HTR-8/SVneo (cell line): ENCODE data around the gene TBL1X.
"Not testable (repeated sequence)": the region's sequence is repeated elsewhere in the genome, so short reads cannot be mapped to it uniquely, and the experiment has no call there.

Source experiments
- DNase-seq: peaks from one replicate; pipeline ENCODE4 v3.0.0; 2011; ENCODE audit warnings: low spot score, mixed read lengths; ENCODE audit not compliant: insufficient read length
- FAIRE-seq: peaks from 2 replicates; lab custom pipeline; 2011; peaks lifted over from hg19 to GRCh38; lab: Jason Lieb, UNC

The TBL1X gene

DNA sequence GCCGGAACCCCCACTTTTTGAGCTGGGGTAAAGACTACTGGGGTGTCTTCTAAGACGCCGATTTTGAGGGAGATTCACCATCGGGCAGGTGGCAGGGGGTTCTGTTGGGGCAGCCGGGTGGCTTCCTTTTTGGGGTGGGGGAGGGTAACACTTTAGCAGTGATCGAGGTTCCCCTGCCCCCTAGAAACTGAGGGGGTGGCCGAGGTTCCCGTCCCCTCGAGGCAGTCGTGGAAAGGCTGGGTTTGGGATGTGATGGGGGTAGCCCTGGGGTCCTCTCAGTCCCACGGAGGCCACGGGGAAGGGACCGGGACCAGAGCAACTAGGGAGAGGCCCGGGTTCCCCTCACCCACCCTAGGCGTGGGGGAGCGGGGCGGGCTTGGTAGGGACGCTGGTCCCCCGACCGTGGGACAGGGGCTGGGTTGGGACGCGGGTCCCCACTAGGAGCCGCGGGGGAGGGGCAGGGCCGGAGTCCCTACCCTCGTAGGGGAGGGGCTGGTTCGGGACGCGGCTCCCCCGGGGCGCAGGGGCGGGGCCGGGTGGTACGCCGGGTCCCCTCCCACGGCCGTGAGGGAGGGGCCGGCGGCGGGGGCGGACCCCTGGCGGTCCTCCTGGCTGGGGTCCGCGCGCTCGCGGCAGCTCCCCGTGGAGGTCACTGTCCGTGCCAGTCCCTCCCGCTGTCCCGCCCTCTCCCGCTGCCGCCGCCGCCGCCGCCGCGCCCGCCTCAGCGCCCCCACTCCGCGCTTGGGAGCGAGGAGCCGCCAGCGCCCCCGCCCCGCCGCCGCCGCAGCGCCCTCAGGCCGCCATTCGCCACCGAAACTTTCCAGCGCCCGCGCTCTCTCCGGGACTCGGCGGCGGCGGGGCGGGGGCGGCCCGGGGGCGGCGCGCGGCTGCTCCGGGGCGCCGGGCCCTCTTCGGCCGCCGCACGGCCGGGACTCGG lies at the start of gene TBL1X:
TSS of gene TBL1X (plus strand) at position 624 of the 937 bp plus-strand sequence. CDS start 188,529 bp downstream, outside the sequence.
- DNase-seq, result peak; percentile 22
- FAIRE-seq, result no peak

DNA sequence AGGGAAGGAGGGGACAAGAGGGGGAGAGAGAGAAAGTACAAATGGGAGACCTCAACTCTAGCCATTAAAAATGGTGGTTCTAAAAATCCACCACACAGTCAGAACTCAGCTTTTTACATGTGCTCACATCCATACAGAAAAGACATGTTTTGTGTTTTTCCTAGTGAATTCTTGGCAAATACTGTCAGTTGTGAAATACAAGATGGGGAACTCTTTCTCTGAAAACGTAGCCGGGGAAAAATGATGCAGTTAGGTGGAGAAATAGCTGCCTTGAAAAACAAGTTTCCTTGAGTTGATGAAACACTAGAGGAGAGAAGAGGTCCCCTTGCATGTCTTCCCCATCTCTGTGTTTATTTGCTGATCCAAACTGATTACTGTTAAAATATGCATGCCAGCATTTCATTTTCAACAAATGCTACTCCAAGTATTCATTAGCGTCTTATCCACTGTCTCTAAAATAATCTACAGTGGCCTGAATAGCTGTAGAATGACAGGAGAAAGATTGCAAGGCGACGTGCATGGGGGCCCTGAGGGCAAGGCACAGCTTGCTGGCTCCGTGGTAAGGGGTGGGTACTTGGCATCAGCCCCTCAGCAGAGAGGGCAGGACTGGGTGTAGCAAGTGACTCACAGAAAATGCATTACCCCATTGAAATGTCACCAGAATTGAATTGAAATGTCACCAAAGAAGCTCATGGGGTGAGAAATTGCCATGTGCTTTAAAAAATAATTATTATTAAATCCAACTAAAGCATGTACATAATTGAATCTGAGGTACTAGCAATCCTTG lies 48.1 kb upstream of the TBL1X start:
- FAIRE-seq, result no peak
- DNase-seq, result no peak

DNA sequence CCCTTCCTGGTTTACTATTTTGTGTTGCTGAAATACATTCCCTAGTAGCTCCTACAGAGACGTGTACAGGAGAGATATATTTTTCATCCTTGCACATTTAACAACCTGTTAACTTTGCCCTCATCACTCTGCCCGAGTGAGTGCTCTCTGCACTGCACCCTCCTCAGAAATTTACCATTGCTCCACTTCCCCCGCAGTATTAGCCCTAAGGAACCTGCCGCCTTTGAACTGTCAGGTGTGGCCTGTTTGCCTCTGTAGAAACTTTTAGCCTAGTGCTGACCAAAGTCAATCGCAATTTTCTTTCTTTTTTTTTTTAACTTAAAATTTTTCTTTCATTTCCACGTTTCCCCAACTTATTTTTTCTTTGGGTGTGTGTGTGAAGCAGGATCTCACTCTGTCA lies 46.6 kb upstream of the TBL1X start:
- DNase-seq (no peak), FAIRE-seq (no peak)

GRCh38 chrX:9420275-9421265 lies 44.3 kb upstream of the TBL1X start:
- no peak for DNase-seq

GRCh38 chrX:9429767-9430166 lies 35.1 kb upstream of the TBL1X start:
- no peak for DNase-seq

More at GRCh38 chrX:9420275-9421265, 44.3 kb upstream of the TBL1X start:
- no peak for FAIRE-seq

GRCh38 chrX:9430346-9430921 lies 34.4 kb upstream of the TBL1X start:
- DNase-seq, result no peak
- FAIRE-seq, result no peak

More at GRCh38 chrX:9429767-9430166, 35.1 kb upstream of the TBL1X start:
- no peak for FAIRE-seq

GRCh38 chrX:9431281-9431680 lies 33.6 kb upstream of the TBL1X start:
- FAIRE-seq (no peak), DNase-seq (no peak)

GRCh38 chrX:9433596-9433995 lies 31.3 kb upstream of the TBL1X start:
- FAIRE-seq, result no peak

DNA sequence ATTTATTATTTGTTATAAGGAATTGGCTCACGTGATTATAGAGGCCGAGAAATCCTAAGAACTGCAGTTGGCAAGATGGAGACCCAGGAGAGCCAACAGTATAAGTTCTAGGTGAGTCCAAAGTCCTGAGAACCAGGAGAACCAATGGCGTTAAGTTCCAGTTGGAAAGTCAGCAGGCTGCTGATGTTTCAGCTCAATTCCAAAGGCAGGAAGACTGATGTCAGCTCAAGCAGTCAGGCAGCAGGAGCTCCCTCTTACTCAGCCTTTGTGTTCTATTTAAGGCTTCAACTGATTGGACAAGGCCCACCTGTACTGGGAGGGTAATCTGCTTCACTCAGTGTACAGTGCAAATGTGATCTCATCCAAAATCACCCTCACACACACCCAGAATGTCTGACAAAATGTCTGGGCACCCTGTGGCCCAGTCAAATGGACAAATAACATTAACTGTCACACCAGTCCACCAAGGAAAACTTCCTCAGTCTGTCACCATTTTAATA lies 30.8 kb upstream of the TBL1X start:
- FAIRE-seq (no peak), DNase-seq (no peak)

More at GRCh38 chrX:9433596-9433995, 31.3 kb upstream of the TBL1X start:
- no peak for DNase-seq

- FAIRE-seq, DNase-seq: not testable (repeated sequence)
Measured at GRCh38 chrX:9435086-9435485, 29.8 kb upstream of the TBL1X start.

DNA sequence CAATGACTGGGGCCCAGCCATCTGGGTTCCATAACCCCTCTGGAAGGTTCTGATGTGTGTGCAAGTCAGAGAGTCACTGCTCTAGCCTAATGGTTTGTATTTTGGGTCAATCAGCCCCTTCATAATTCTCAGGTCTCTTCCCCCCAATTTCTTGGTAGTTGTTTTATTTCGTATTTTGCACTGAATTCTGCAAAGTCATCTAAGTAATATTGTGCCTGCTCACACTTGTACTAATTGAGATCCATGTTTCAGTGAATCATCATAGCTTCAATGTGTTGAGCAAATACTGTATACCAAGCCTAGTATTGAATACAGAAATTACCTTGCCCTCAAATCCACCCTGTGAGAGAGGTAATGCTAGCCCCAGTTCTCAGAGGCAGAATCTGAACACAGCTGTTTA lies 28.0 kb upstream of the TBL1X start:
- FAIRE-seq, result no peak
- no peak for DNase-seq

DNA sequence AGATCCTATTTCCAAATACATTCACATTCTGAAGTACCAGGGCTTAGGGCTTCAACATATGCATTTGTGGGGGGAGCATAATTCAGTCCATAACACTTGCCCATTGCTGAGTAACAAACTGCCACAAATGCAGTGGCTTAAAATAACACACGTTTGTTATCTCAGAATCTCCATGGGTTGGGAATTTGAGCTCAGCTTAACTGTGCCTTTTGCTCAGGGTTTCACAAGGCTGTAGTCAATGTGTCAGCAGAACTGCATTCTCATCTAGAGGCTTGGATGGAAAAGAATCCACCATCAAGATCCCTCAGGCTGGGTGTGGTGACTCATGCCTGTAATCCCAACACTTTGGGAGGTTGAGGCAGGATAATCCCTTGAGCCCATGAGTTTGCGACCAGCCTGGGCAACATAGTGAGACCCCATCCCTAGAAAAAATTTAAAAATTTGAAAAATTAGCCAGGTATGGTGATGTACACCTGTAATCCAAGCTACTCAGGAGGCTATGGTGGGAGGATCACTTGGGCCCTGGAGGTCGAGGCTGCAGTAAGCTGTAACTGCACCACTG lies 25.8 kb upstream of the TBL1X start:
- FAIRE-seq, result no peak
- DNase-seq, result no peak

GRCh38 chrX:9440116-9440844 lies 24.6 kb upstream of the TBL1X start:
- no peak for FAIRE-seq
- DNase-seq, result no peak

DNA sequence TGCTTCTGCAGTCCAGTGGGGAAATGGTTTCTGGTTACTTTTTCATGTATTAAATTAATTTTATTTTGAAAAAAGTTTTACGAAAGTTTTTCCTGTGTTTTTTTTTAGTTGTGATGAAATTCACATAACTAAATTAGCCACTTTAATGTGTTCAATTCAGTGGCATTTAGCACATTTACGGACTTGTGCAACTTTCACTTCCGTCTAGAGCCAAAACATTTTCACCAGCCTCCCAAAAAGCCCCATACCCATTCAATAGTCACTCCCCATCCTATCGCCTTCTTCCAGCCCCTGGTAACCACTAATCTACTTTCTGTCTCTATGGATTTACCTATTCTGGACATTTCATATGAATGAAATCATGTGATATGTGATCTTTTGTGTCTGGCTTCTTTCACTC lies 22.8 kb upstream of the TBL1X start:
- no peak for DNase-seq
- no peak for FAIRE-seq

DNA sequence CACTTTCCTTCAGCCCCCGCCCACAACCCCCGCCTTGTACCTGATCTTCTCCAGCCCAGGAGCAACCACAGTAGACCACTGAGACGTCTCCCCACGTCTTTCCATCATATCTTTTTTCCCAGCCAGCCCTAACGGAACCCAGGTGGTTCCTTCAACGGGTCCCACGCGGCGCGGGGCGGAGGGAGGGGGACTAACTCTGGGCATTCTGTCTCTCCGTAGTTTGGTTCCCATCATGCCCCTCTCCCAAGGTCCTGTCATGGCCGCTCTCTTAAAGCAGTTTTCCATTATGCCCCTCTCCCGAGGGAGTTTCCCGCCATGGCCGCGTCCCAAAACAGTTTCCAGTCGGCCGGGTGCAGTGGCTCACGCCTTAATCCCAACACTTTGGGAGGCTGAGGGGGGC lies 21.5 kb upstream of the TBL1X start:
- no peak for FAIRE-seq
- DNase-seq, result no peak

DNA sequence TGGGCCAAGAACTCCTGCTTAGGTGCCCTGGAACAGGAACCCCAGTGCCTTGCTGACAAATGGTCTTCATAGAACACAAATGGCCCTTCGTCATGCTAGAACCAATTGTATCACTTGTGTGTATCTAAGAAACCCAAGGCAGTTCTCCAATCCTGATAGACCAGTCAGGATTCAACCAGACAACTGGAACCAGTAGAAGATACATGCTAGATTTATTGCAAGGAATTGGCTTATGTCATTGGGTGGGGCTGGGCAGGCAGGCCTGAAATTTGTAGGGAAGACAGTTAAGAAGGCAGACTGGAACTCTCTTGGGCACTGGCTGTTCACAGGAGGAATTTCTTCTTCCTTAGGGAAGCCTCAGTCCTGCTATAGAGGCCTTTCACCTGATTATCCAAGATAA lies 17.0 kb upstream of the TBL1X start:
- FAIRE-seq (no peak), DNase-seq (no peak)

DNA sequence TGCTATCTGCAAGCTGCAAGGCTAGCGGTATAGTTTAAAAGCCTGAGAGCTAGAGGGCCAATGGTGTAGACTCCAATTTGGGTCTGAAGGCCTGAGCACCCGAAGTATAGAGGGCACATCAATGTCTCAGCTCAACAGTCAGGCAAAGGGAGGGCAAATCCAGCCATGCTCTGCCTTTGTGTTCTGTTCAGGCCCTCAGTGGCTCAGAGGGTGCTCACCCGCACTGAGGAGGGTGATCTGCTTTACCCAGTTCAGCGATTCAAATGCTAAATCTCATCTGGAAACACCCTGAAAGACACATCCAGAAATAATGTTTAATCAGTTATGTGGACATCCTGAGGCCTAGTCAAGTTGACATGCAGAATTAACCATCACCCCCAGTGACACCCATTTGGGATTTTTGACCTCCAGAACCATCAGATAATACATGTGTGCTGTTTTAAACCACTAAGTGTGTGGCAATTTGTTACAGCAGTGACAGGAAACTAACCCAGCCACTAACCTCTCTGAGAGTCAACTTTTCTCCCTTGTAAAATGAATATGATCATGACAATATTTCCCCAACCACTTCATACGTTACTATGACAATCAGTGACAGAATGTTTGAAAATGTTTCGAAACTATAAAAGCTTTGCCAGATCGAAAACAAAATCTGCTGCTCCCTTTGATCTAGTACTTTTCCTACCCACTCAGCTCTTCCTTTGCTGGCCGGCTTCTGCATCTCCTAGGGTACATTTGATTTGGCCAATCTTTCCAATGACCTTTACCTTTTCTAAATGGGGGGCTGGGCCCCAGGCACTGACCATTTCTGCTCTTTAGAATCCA lies 8.4 kb upstream of the TBL1X start:
- DNase-seq (no peak), FAIRE-seq (no peak)
